ELR (cell line): ENCODE measurements around the gene FAAP20.

Experiments used
- DNase-seq: peaks from one replicate; pipeline ENCODE4 v3.0.0-alpha.2; 2015; ENCODE audit warnings: low read depth

Gene FAAP20

DNA sequence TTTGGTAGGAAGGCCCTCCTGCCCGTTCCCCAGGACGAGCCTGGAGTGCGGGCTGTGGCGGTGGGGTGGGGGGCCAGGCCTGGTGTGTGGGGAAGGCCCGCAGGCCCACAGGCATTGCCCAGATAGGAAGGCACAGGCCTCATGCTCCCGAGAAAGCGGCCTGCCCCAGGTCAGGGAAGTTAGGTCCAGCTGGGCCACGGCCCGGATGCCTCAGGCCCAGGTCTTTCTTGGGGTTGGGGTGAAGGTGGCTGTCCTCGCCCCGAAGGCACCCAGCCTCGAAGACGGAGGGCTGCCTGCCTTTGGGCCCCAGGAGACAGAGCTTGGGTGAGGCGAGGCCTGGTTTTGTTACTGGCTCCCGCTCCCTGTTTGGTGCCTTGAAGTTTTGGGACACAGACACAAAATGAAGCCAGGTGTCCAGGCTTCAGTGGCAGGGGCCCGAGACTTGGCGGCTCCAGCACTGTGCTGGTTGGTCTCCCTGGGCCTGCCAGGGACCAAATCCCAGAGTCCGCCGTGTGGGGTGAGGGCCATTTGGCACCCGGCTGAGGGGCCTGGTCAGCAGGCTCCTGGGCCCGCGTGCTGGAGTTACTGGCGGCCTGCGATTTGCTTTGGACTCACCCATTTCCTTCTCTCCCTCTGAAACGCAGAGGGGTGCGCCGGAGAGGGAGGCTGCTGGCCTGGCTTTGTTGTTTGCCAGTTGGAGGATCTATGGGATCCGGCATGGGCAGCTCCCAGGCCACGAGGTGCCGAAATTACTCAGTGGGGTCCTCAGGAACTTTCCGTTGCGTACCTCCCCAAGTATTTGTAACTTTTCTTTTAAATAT lies 35.5 kb upstream of the FAAP20 start:
- peak; percentile 65 for DNase-seq

DNA sequence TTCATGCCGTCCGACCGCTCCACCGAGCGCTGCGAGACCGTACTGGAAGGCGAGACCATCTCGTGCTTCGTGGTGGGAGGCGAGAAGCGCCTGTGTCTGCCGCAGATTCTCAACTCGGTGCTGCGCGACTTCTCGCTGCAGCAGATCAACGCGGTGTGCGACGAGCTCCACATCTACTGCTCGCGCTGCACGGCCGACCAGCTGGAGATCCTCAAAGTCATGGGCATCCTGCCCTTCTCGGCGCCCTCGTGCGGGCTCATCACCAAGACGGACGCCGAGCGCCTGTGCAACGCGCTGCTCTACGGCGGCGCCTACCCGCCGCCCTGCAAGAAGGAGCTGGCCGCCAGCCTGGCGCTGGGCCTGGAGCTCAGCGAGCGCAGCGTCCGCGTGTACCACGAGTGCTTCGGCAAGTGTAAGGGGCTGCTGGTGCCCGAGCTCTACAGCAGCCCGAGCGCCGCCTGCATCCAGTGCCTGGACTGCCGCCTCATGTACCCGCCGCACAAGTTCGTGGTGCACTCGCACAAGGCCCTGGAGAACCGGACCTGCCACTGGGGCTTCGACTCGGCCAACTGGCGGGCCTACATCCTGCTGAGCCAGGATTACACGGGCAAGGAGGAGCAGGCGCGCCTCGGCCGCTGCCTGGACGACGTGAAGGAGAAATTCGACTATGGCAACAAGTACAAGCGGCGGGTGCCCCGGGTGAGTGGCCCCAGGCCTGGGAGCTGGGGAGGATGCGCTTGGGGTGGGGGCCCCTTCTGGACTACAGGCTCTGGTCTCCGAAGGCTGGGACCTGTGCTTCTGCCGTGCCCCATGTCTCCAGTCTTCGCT lies 34.7 kb upstream of the FAAP20 start:
- DNase-seq: peak; percentile 64

- peak; percentile 40 for DNase-seq
Observed at GRCh38 chr1:2228694-2229036, 34.1 kb upstream of the FAAP20 start.

- DNase-seq: peak; percentile 8
Observed at GRCh38 chr1:2228157-2228594, 33.6 kb upstream of the FAAP20 start, which contains the start of gene SKI. TSS of gene SKI (plus strand) at chr1:2228319. CDS start at chr1:2228767, 448 bp downstream.

DNA sequence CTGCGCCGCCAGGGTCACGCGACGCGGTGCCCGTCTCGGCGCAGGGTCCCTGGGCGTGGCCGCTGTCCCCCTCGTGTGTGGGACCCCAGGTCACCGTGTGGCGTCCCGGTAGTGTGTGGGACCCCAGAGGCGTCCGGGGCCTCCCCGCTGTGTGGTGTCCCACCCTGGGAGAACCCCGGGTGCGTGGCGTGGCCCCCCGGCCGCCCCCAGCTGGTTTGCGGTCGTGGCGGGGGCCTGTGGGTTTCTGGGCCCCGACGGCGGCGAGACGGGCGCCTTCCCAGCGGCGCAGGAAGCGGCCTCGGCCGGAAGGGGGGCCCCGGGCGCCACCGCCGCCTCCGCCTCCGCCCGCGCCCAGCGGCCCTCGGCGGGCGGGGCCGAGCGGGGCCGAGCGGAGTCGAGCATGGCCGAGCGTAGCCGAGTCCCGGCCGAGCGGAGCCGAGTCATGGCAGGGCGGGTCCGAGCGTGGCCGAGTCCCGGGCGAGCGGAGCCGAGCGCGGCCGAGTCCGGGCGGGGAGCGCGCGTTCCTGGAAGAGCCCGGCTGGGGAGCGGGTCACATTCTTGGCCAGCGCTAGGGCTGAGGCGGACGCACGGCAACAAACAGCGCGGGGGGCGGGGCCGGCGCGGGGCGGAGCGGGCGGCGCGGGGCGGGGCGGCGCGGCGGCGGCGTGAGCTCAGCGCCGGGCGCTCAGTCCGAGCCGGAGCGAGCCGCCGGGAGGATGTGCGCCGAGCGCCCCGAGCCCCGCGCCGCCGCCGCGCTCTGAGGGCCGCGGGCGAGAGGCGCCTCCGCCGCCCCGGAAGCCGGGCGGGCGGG lies 33.0 kb upstream of the FAAP20 start:
- DNase-seq: peak; percentile 95

DNA sequence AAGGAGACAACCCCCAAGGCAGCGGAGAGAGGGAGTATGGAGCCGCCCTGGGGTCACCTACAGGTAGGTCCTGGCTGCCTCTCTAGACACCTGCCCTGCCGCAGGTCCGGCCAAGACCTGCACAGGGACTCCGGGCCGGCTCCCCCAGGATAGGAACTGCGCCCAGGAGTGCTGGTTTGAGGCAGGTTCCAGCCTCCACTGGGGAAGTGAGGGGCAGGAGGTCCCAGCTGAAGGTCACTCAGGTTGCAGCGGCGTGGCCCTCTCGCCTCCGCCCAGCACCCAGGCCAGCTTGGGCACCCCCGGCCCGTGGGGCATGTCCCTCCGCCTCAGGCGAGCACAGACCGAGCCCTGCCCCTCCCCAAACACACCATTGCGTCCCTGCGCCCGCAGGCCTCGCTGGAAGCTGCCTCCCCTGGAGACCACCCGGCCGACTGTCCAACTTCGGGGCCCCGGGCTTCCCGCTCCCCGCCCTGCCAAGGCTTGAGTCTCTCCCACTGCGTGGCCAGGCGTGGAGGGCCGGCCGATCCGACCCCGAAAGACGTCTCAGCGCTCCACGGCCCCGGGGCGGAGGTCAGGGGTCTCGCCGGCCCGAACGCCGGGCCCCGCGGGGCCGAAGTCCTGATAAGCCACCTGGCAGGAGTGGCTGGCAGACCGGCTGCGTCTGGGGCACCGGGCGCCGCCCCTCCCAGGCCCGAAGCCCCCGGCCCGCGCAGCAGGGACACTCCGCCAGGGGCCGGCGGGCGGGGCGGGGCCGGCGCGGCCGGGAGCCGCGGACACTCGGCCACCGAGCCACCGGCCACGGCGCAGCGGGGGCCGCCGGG lies 32.2 kb upstream of the FAAP20 start:
- no peak for DNase-seq

DNA sequence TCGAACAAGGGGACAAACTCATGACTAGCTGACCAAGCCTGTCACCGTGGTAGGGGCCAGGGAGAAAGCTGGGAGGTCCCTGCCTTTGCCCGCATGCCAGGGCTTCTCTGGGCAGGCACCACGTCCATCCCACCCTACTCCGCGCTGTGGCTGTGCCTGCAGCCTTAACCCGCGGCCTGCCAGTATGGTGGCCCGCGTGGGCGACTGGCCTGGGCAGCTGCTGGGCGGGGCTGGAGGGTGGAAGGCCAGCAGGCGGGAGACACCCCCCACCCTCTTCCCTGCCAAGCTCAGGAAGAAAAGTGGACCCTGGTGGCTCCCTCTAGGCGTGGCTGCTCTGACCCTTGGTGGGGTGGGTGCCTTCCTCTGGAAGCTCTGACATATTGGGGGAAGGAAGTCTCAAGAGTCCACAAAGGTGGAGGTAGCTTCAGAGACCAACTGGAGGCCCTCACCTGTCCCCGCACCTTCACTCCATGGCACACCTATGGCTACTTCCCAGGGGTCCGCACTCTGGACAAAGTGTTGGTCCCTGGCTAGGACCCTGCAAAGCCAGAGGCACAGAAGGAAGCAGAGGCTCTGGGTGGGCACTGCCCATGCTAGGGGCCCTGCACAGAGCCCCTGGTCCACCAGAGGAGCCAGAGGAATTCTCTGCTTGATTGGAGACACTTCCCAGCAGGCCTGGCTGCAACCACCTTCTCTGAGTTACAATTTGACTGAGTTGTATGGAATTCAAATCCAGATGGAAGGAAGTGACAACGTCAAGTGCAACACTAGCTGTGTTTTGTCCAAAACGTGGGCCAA lies 30.3 kb upstream of the FAAP20 start:
- DNase-seq: no peak

- DNase-seq: no peak
Observed at GRCh38 chr1:2224170-2224584, 29.6 kb upstream of the FAAP20 start.

DNA sequence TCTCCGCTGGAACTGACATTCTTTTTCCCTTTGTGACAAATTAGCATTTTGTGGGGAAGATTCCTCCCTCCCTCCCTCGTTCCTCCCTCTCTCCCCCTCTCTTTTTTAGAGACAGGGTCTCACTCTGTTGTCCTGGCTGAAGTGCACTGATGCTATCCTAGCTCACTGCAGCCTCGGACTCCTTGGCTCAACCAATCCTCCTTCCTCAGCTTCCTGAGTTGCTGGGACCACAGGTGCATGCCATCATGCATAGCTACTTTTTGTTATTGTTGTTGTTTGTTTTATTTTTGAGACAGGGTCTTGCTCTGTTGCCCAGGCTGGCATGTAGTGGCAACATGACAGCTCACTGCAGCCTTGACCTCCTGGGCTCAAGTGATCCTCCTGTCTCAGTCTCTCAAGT lies 26.7 kb upstream of the FAAP20 start:
- no peak for DNase-seq

GRCh38 chr1:2216767-2217058 lies 22.1 kb upstream of the FAAP20 start:
- no peak for DNase-seq

GRCh38 chr1:2215909-2216766 lies 21.6 kb upstream of the FAAP20 start:
- no peak for DNase-seq

- DNase-seq: no peak
Observed at GRCh38 chr1:2215329-2215728, 20.8 kb upstream of the FAAP20 start.

GRCh38 chr1:2214541-2215241 lies 20.1 kb upstream of the FAAP20 start:
- no peak for DNase-seq

GRCh38 chr1:2213576-2214505 lies 19.3 kb upstream of the FAAP20 start:
- peak; percentile 54 for DNase-seq

- DNase-seq: peak; percentile 95
Observed at GRCh38 chr1:2212532-2213491, 18.2 kb upstream of the FAAP20 start.

GRCh38 chr1:2212274-2212531 lies 17.6 kb upstream of the FAAP20 start:
- no peak for DNase-seq

GRCh38 chr1:2210786-2211185 lies 16.2 kb upstream of the FAAP20 start:
- no peak for DNase-seq
